ENCODE measurements around the gene PKP3. TPM values are rescaled to one million over a fixed set of nuclear protein-coding genes. Genes with fewer than 3 reads are reported as not detected.

The PKP3 gene
- total RNA-seq, 1 donor from 2014 or later, result 0.52 TPM

DNA sequence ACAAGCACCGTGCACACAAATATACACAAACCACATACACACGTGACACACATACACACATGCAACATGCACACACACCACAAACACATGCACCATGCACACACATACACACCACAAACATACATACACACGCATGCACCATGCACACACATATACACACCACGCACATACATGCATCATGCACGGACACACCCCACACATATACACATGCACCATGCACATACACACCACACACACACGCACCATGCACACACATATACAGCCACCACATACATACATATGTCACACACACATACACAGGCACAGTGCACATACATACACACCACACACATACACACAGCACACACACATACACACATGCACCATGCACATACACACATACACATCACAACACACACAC is 37.4 kb upstream of the PKP3 start:
- Histone ChIP-seq H3K27ac (replicated peaks) (no peak overlapping the region), H3K9me3 (replicated peaks) (peaks cover 12% of the 10 kb centered on the region), H3K36me3 (no peaks in the 10 kb centered on the region), H3K4me1 (peaks cover 39% of the 10 kb centered on the region), H3K27me3 (ENCODE audit: low read depth) (peaks cover 28% of the 10 kb centered on the region), H3K4me3 (no peak overlapping the region)
- TF ChIP-seq, protein P1, sequence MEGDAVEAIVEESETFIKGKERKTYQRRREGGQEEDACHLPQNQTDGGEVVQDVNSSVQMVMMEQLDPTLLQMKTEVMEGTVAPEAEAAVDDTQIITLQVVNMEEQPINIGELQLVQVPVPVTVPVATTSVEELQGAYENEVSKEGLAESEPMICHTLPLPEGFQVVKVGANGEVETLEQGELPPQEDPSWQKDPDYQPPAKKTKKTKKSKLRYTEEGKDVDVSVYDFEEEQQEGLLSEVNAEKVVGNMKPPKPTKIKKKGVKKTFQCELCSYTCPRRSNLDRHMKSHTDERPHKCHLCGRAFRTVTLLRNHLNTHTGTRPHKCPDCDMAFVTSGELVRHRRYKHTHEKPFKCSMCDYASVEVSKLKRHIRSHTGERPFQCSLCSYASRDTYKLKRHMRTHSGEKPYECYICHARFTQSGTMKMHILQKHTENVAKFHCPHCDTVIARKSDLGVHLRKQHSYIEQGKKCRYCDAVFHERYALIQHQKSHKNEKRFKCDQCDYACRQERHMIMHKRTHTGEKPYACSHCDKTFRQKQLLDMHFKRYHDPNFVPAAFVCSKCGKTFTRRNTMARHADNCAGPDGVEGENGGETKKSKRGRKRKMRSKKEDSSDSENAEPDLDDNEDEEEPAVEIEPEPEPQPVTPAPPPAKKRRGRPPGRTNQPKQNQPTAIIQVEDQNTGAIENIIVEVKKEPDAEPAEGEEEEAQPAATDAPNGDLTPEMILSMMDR (IDR thresholded peaks at IDR 0.05; ENCODE audit: borderline replicate concordance), result no peak
- no peak for DNase-seq
- intact Hi-C loops (cut with micrococcal nuclease), result no loop called here

DNA sequence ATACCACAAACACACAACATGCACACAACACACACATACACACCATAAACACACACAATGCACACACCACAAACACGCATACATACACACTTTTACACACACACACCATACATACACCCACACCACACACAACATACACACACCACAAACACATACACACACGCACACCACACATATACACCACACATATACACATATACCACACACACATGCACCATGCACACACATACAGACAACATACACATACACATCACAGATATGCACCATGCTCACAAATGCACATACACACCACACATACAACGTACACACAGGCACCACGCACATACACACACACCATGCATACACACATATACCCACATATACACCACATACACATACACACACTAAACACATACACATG is 36.4 kb upstream of the PKP3 start:
- TF ChIP-seq, protein P1 (IDR thresholded peaks at IDR 0.05; ENCODE audit: borderline replicate concordance), result no peak
- DNase-seq, result no peak
- Histone ChIP-seq H3K4me1 (peaks cover 34% of the 10 kb centered on the region), H3K4me3 (no peak overlapping the region), H3K36me3 (no peaks in the 10 kb centered on the region), H3K9me3 (replicated peaks) (peaks cover 14% of the 10 kb centered on the region), H3K27me3 (ENCODE audit: low read depth) (peaks cover 30% of the 10 kb centered on the region), H3K27ac (replicated peaks) (no peak overlapping the region)
- intact Hi-C loops (cut with micrococcal nuclease), result no loop called here

DNA sequence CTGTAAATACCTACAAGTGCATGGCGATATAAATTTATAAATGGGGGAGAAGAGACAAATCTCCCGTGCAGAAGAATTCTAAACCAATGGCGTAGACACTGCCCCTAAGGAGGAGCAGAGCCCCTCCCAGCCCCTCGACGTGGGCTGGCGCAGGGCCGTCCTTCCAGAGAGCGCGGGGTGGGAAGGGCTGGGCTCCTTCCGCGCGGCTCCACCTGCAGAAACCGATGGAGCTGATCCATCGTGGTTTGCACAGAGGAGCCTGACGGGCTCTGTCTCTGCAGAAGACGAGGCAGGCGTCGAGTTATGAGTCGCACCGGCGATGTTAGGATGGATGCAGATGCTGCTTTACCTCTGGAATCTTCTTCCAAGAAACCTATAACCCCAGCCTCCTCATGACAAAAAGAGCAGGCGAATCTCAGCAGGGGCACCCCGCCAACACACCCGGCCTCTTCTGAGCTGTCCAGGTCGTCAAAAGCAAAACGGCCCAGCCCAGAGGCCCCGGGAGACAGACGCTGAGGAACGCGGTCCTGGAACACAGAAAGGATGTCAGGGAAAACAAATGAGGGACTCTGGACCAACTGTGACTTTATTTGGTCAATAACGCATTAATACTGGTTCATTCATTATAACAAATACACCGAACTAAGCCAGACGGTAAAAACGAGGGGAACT is 35.7 kb upstream of the PKP3 start:
- Histone ChIP-seq H3K4me1 (peaks cover 27% of the 10 kb centered on the region), H3K27me3 (ENCODE audit: low read depth) (peaks cover 32% of the 10 kb centered on the region), H3K9me3 (replicated peaks) (peaks cover 14% of the 10 kb centered on the region), H3K36me3 (no peaks in the 10 kb centered on the region), H3K4me3 (no peak overlapping the region), H3K27ac (replicated peaks) (no peak overlapping the region)
- TF ChIP-seq, protein P1 (IDR thresholded peaks at IDR 0.05; ENCODE audit: borderline replicate concordance), result no peak
- DNase-seq, result no peak
- intact Hi-C loops (cut with micrococcal nuclease), result no loop called here

DNA sequence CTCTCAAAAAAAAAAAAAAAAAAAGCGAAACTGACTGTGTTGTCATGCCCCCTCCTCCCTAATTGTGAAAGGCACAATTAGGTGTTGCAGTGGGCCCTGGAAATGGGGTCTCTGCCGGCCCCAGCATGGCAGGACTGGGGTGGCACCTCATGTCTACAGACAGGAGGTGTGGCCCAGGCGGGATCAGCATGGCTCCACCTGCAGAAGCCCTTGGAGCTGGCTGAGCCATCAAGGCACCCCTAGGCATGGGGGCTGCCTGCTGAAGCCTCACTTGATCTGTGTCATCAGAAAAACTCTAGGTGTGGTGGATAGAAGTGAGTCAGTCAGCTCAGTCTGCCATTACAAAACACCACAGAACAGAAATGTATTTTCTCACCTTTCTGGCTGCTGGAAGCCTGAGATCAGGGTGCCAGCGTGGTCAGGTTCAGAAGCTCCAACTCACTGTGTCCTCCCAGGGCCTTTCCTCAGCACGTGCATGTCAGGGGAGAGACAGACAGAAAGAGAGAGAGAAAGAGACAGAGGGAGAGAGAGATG is 34.8 kb upstream of the PKP3 start:
- DNase-seq, result no peak
- H3K9me3 ChIP-seq (replicated peaks), result peaks cover 14% of the 10 kb centered on the region
- H3K27me3 ChIP-seq (ENCODE audit: low read depth), result peaks cover 37% of the 10 kb centered on the region
- intact Hi-C loops (cut with micrococcal nuclease), result no loop called here
- no peaks in the 10 kb centered on the region for H3K36me3 ChIP-seq
- H3K4me1 ChIP-seq, result peaks cover 18% of the 10 kb centered on the region
- no peak overlapping the region for H3K4me3 ChIP-seq
- TF ChIP-seq, protein P1 (IDR thresholded peaks at IDR 0.05; ENCODE audit: borderline replicate concordance), result no peak
- no peak overlapping the region for H3K27ac ChIP-seq (replicated peaks)

DNA sequence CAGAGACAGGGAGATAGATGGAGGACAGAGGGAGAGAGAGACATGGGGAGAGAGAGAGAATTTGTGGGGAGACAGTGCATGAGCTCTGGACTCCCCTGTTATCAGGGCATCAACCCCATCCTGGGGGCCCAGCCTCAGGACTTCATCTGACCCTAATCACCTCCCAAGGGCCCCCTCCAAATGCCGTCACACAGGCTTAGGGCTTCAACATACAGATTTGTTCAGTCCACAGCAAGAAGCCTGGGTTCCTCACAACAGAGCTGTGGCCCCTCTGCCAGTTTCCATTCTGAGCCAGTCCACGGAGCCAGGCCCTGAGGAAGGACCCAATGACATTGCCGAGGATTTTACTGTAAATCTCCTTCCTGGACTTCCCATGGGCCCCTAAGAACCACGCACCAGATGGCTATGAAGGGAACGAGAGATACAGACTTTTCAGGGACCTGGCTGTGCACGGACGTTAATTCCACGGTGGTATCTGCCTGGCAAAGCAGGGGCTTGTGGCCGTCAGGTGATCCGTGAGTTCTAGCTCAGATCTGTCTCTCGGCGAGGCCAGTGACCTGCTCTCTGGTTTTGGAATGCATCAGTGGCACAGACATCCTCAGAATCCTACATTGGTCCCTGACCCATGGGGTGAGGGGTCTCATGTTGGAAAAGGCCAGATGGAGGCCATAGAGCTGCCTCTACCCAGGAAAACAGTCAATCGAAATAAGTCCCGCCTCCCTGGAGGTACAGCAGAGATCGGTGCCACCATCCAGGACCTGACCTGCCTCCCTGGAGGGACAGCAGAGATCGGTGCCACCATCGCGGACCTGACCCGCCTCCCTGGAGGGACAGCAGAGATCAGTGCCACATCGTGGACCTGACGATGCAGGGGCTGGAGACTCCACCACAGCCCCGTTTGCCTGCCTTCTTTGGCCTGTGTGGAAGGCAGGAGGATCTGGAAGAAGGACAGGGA is 33.4 kb upstream of the PKP3 start:
- Histone ChIP-seq H3K9me3 (replicated peaks) (peaks cover 14% of the 10 kb centered on the region), H3K27me3 (ENCODE audit: low read depth) (peaks cover 50% of the 10 kb centered on the region), H3K36me3 (no peaks in the 10 kb centered on the region), H3K4me3 (no peak overlapping the region), H3K27ac (replicated peaks) (no peak overlapping the region), H3K4me1 (peaks cover 5% of the 10 kb centered on the region)
- DNase-seq, result no peak
- intact Hi-C loops (cut with micrococcal nuclease), result no loop called here
- TF ChIP-seq, protein P1 (IDR thresholded peaks at IDR 0.05; ENCODE audit: borderline replicate concordance), result no peak

All from left ventricle myocardium inferior (tissue), 1 donor.